CD4-positive, alpha-beta T cell (primary cell): ENCODE results near the gene SMIM12. TPM values are rescaled to one million over a fixed set of nuclear protein-coding genes. Genes with fewer than 3 reads are reported as not detected.

Experiments
- ATAC-seq: fragments of 200-7000 bp; cut with Tn5 transposase; one replicate; pipeline ENCODE4 v1.10.0; 2022; ENCODE audit warnings: mild to moderate bottlenecking; ENCODE audit not compliant: poor library complexity
- CTCF ChIA-PET: fragments of 350-600 bp; sonication (Branson Sonifier 250); formaldehyde crosslinking; loops from one replicate; lab custom pipeline; 2021; ENCODE audit warnings: antibody characterized with exemption, inconsistent platforms; lab: Charles Lee
- POLR2A ChIA-PET: fragments of 350-600 bp; sonication (Branson Sonifier 250); formaldehyde crosslinking; loops from one replicate; lab custom pipeline; 2021; ENCODE audit warnings: antibody characterized with exemption, inconsistent platforms; lab: Charles Lee
- DNase-seq, 14 experiments: peaks; one replicate each; pipeline ENCODE4 v3.0.0-alpha.2; 2013 to 2020; ENCODE audit warnings: mixed read lengths in 2 of 14
- H3K27ac ChIP-seq, 2 donors: one replicate each; pipeline versions ENCODE4 v1.5.1 to v1.7.0; 2013; ENCODE audit warnings: low read length in 2 of 2, low read depth in 1 of 2, mild to moderate bottlenecking in 1 of 2
- H3K27me3 ChIP-seq, 2 experiments: 1 replicate in 1 of 2; 2 replicates in 1 of 2; pipeline versions ENCODE4 v1.6.1 to v1.7.0; 2013; ENCODE audit warnings: low read length in 2 of 2, control low read depth in 1 of 2, mild to moderate bottlenecking in 1 of 2, moderate library complexity in 1 of 2; ENCODE audit not compliant: insufficient read depth in 2 of 2, control insufficient read depth in 1 of 2
- H3K36me3 ChIP-seq: one replicate; pipeline ENCODE4 v1.6.1; 2013; ENCODE audit warnings: low read length, control low read depth; ENCODE audit not compliant: insufficient read depth
- H3K4me1 ChIP-seq: one replicate; pipeline ENCODE4 v1.6.1; 2013; ENCODE audit warnings: low read length, control low read depth; ENCODE audit not compliant: insufficient read depth
- H3K4me3 ChIP-seq: one replicate; pipeline ENCODE4 v1.5.1; 2013; ENCODE audit warnings: mild to moderate bottlenecking, low read length, moderate library complexity
- H3K9me3 ChIP-seq, 2 experiments: 1 replicate in 1 of 2; 2 replicates in 1 of 2; pipeline versions ENCODE4 v1.6.1 to v1.7.0; 2013; ENCODE audit warnings: low read length in 2 of 2, mild to moderate bottlenecking in 2 of 2, control low read depth in 1 of 2, moderate library complexity in 1 of 2; ENCODE audit not compliant: control insufficient read depth in 1 of 2, insufficient read depth in 1 of 2
- H3K27ac Mint-ChIP-seq: one replicate; pipeline ENCODE4 v1.8.0; 2020; ENCODE audit warnings: mixed read lengths
- H3K27me3 Mint-ChIP-seq: one replicate; pipeline ENCODE4 v1.8.0; 2021; ENCODE audit warnings: mixed read lengths
- H3K36me3 Mint-ChIP-seq: one replicate; pipeline ENCODE4 v1.8.0; 2021; ENCODE audit warnings: low read depth, mixed read lengths
- H3K4me1 Mint-ChIP-seq: one replicate; pipeline ENCODE4 v1.8.0; 2021; ENCODE audit warnings: low read depth, mixed read lengths
- H3K4me3 Mint-ChIP-seq: one replicate; pipeline ENCODE4 v1.8.0; 2020; ENCODE audit warnings: mild to moderate bottlenecking, mixed read lengths
- H3K9me3 Mint-ChIP-seq: one replicate; pipeline ENCODE4 v1.8.0; 2020; ENCODE audit warnings: mixed read lengths
- intact Hi-C, 2 experiments: fragments of 100-400 bp; cut with DNase I in 1 of 2; cut with micrococcal nuclease in 1 of 2; formaldehyde crosslinking; loops; one replicate each; pipeline versions ENCODE4 v1.15.1 to v1.9.0; 2023 to 2025; cut with DNase I, micrococcal nuclease
- total RNA-seq, 174 experiments: library from RNA in 2 of 174; stranded (reverse) in 2 of 174; gene quantifications; one replicate each; pipeline ENCODE4 v1.2.3 and lab custom pipeline; 2021 to 2026
- TF ChIP-seq, protein P1 (sequence below): fragments of 200-600 bp; IDR thresholded peaks from one replicate; pipeline ENCODE4 v1.8.0; 2022; ENCODE audit warnings: antibody characterized with exemption, mild to moderate bottlenecking

Gene SMIM12
- total RNA-seq, 2 experiments from 2014 or later = 43.0 to 44.6 TPM

DNA sequence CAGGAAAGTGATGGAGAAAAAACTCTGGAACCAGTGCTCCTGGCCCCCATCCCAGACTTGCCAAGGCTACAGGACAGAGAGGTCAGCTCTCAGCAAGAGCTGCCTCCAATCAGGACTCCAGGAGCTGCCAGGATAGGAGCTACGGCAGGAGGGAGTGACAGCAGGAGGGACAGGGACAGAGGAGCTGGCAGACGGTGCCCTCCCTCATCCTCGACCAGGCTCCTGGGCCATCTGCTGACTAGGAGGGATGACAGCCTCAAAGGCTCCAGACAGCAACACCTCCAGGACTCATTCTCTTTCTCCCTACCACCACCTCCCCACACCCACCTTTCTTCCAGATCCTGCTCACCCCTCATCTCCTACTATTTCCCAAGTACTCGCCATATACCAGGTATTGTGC is 47.2 kb upstream of the SMIM12 start:
- CTCF ChIA-PET = no interaction called here

DNA sequence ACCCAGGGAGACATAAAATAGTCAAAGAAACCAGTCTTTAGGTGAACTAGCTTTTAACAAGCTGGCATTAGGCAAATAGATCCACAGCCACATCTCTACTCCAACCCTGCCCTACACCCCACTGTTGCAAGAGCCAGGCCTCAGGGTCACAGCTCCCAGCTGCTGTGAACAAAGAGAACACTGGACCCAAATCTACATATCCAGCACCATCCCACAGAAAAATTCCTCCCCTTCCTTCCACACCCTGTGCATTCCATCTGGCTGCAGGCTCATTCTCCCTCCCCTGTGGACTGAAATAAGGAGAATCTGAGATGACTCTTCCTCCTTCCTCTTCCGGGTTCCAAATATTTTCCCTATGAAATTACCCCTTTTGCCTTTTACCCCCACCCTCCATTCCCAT is 46.7 kb upstream of the SMIM12 start:
- H3K4me3 ChIP-seq = no peak overlapping the region
- no peaks in the 10 kb centered on the region for H3K4me1 ChIP-seq
- no peak for DNase-seq
- intact Hi-C loops = no loop called here
- ChIA-PET CTCF (no interaction called here), POLR2A (no interaction called here)
- H3K27ac ChIP-seq = no peak overlapping the region
- Mint-ChIP-seq H3K4me1 (no peaks in the 10 kb centered on the region), H3K4me3 (no peak overlapping the region), H3K27ac (no peak overlapping the region), H3K9me3 (no peaks in the 10 kb centered on the region), H3K27me3 (peaks cover 30% of the 10 kb centered on the region), H3K36me3 (no peaks in the 10 kb centered on the region)
- peaks cover 0 to 12% of the 10 kb centered on the region in 2 experiments for H3K9me3 ChIP-seq
- no peaks in the 10 kb centered on the region for H3K36me3 ChIP-seq
- TF ChIP-seq, protein P1, sequence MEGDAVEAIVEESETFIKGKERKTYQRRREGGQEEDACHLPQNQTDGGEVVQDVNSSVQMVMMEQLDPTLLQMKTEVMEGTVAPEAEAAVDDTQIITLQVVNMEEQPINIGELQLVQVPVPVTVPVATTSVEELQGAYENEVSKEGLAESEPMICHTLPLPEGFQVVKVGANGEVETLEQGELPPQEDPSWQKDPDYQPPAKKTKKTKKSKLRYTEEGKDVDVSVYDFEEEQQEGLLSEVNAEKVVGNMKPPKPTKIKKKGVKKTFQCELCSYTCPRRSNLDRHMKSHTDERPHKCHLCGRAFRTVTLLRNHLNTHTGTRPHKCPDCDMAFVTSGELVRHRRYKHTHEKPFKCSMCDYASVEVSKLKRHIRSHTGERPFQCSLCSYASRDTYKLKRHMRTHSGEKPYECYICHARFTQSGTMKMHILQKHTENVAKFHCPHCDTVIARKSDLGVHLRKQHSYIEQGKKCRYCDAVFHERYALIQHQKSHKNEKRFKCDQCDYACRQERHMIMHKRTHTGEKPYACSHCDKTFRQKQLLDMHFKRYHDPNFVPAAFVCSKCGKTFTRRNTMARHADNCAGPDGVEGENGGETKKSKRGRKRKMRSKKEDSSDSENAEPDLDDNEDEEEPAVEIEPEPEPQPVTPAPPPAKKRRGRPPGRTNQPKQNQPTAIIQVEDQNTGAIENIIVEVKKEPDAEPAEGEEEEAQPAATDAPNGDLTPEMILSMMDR = no peak
- peaks cover 0 to 3% of the 10 kb centered on the region in 2 experiments for H3K27me3 ChIP-seq
- no peak for ATAC-seq

More for the DNA sequence above, 47.2 kb upstream of the SMIM12 start:
- H3K27ac Mint-ChIP-seq = no peak overlapping the region
- POLR2A ChIA-PET = no interaction called here
- H3K4me1 ChIP-seq = no peaks in the 10 kb centered on the region
- ATAC-seq (no peak), DNase-seq (no peak)
- H3K27me3 ChIP-seq = peaks cover 0 to 3% of the 10 kb centered on the region in 2 experiments
- intact Hi-C loops = no loop called here
- no peaks in the 10 kb centered on the region for H3K4me1 Mint-ChIP-seq
- H3K27ac ChIP-seq = no peak overlapping the region
- peaks cover 0 to 12% of the 10 kb centered on the region in 2 experiments for H3K9me3 ChIP-seq
- no peaks in the 10 kb centered on the region for H3K9me3 Mint-ChIP-seq
- H3K4me3 ChIP-seq = no peak overlapping the region
- TF ChIP-seq, protein P1 = no peak
- H3K36me3 ChIP-seq = no peaks in the 10 kb centered on the region
- peaks cover 24% of the 10 kb centered on the region for H3K27me3 Mint-ChIP-seq
- H3K4me3 Mint-ChIP-seq = no peak overlapping the region
- H3K36me3 Mint-ChIP-seq = no peaks in the 10 kb centered on the region

DNA sequence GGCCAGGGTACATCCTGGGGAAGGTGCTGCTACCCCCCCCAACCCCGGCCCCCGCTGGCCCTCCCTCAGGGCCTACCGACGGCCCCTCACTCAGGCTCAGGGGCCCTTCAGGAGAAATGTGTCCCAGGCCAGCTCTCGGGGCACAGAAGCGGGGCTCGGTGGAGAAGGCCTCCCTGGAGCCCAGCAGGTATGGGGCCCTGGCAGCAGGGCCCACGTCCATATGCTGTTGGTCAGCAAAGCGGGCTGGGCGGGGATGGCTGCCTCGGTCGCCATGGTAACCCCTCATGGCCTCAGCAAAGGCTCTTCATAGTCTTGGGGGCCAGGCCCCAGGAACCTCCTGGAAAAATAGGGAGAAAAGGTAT is 45.5 kb upstream of the SMIM12 start:
- Mint-ChIP-seq H3K36me3 (no peaks in the 10 kb centered on the region), H3K4me3 (no peak overlapping the region), H3K9me3 (no peaks in the 10 kb centered on the region), H3K4me1 (no peaks in the 10 kb centered on the region), H3K27me3 (peaks cover 35% of the 10 kb centered on the region), H3K27ac (no peak overlapping the region)
- Histone ChIP-seq H3K9me3 (peaks cover 0 to 12% of the 10 kb centered on the region in 2 experiments), H3K27me3 (peaks cover 0 to 3% of the 10 kb centered on the region in 2 experiments), H3K4me1 (no peaks in the 10 kb centered on the region), H3K27ac (no peak overlapping the region), H3K4me3 (no peak overlapping the region), H3K36me3 (no peaks in the 10 kb centered on the region)
- ChIA-PET CTCF (no interaction called here), POLR2A (no interaction called here)
- TF ChIP-seq, protein P1 = no peak
- DNase-seq (no peak), ATAC-seq (no peak)
- intact Hi-C loops = no loop called here
